IMR-90 (cell line): ENCODE data around the gene RPL4. TPM values are rescaled to one million over a fixed set of nuclear protein-coding genes. Genes with fewer than 3 reads are reported as not detected.
"Not testable (repeated sequence)": the region's sequence is repeated elsewhere in the genome, so short reads cannot be mapped to it uniquely, and the experiment has no call there.

ENCODE experiments used
- ATAC-seq: fragments of 200-7000 bp; cut with Tn5 transposase; 2 replicates; pipeline ENCODE4 v1.9.1; 2020; ENCODE audit warnings: low read depth, mild to moderate bottlenecking, moderate library complexity
- BruUV-seq: library from RNA; stranded (reverse); fragments of 400-500 nt; replicated peaks from 2 replicates; lab custom pipeline; 2021; lab: Mats Ljungman, UMichigan
- CTCF ChIA-PET: fragments of 300-600 bp; formaldehyde crosslinking; extraction: SDS; loops from one replicate; lab custom pipeline; 2021; ENCODE audit warnings: antibody characterized with exemption; lab: Yijun Ruan, JAX
- POLR2A ChIA-PET: fragments of 300-600 bp; sonication (Branson Sonifier 250); formaldehyde crosslinking; loops from one replicate; lab custom pipeline; 2022; ENCODE audit warnings: antibody characterized with exemption; ENCODE audit not compliant: unreplicated experiment; lab: Charles Lee
- DNase-seq: peaks from one replicate; pipeline ENCODE4 v3.0.0; 2013
- H2AFZ ChIP-seq: replicated peaks from 2 replicates; pipeline ENCODE3; 2013; ENCODE audit warnings: low read length, mild to moderate bottlenecking; ENCODE audit not compliant: poor library complexity
- H2AK5ac ChIP-seq: 2 replicates; pipeline ENCODE4 v1.6.1; 2013; ENCODE audit warnings: low read depth, low read length, inconsistent platforms
- H2AK9ac ChIP-seq: replicated peaks from 2 replicates; pipeline ENCODE3; 2013; ENCODE audit warnings: mild to moderate bottlenecking, low read depth, low read length, moderate library complexity; ENCODE audit not compliant: poor library complexity
- H2BK120ac ChIP-seq: 2 replicates; pipeline ENCODE4 v1.6.1; 2013; ENCODE audit warnings: low read depth, low read length, inconsistent platforms
- H2BK15ac ChIP-seq: 3 replicates; pipeline ENCODE4 v1.6.1; 2013; ENCODE audit warnings: low read depth, low read length, inconsistent platforms
- H2BK20ac ChIP-seq: 2 replicates; pipeline ENCODE4 v1.6.1; 2013; ENCODE audit warnings: low read depth, mild to moderate bottlenecking, inconsistent platforms, low read length, moderate library complexity
- H2BK5ac ChIP-seq: 2 replicates; pipeline ENCODE4 v1.6.1; 2013; ENCODE audit warnings: mild to moderate bottlenecking, low read depth, low read length, inconsistent platforms; ENCODE audit not compliant: poor library complexity, severe bottlenecking
- H3K14ac ChIP-seq: replicated peaks from 2 replicates; pipeline ENCODE4 v1.6.1; 2013; ENCODE audit warnings: low read depth, low read length, inconsistent platforms
- H3K18ac ChIP-seq: 2 replicates; pipeline ENCODE4 v1.6.1; 2013; ENCODE audit warnings: low read depth, low read length, control low read depth
- H3K23ac ChIP-seq: 2 replicates; pipeline ENCODE4 v1.6.1; 2013; ENCODE audit warnings: low read depth, low read length, inconsistent platforms
- H3K27ac ChIP-seq: 2 replicates; pipeline ENCODE4 v1.5.1; 2013; ENCODE audit warnings: mild to moderate bottlenecking, control low read depth, low read length; ENCODE audit not compliant: insufficient read depth
- H3K27me3 ChIP-seq: 2 replicates; pipeline ENCODE4 v1.6.1; 2013; ENCODE audit warnings: low read length; ENCODE audit not compliant: control insufficient read depth, insufficient read depth
- H3K36me3 ChIP-seq: 2 replicates; pipeline ENCODE4 v1.6.1; 2013; ENCODE audit warnings: low read length, mixed read lengths; ENCODE audit not compliant: control insufficient read depth, insufficient read depth
- H3K4ac ChIP-seq: 2 replicates; pipeline ENCODE4 v1.6.1; 2013; ENCODE audit warnings: low read depth, low read length, inconsistent platforms
- H3K4me1 ChIP-seq: 2 replicates; pipeline ENCODE4 v1.6.1; 2013; ENCODE audit warnings: low read length, mixed read lengths; ENCODE audit not compliant: control insufficient read depth, insufficient read depth
- H3K4me2 ChIP-seq: 2 replicates; pipeline ENCODE4 v1.6.1; 2013; ENCODE audit warnings: low read depth, mild to moderate bottlenecking, control low read depth, low read length, moderate library complexity
- H3K4me3 ChIP-seq: 2 replicates; pipeline ENCODE4 v1.5.1; 2013; ENCODE audit warnings: low read depth, mild to moderate bottlenecking, control low read depth, low read length, moderate library complexity; ENCODE audit not compliant: insufficient read depth
- H3K56ac ChIP-seq: 2 replicates; pipeline ENCODE4 v1.6.1; 2013; ENCODE audit warnings: low read length, inconsistent platforms; ENCODE audit not compliant: insufficient read depth; ENCODE audit errors: extremely low read depth
- H3K79me1 ChIP-seq, 2 experiments: 2 replicates each; pipeline ENCODE4 v1.6.1; 2013; ENCODE audit warnings: low read length in 2 of 2, inconsistent platforms in 1 of 2, low read depth in 1 of 2
- H3K9ac ChIP-seq: 2 replicates; pipeline ENCODE4 v1.6.1; 2013; ENCODE audit warnings: low read depth, low read length, control low read depth
- H3K9me1 ChIP-seq: 2 replicates; pipeline ENCODE4 v1.6.1; 2013; ENCODE audit warnings: low read length, inconsistent platforms; ENCODE audit not compliant: insufficient read depth
- H3K9me3 ChIP-seq: 2 replicates; pipeline ENCODE4 v1.6.1; 2013; ENCODE audit warnings: low read length; ENCODE audit not compliant: control insufficient read depth, insufficient read depth
- H4K20me1 ChIP-seq: 2 replicates; pipeline ENCODE4 v1.6.1; 2013; ENCODE audit warnings: low read length, inconsistent platforms; ENCODE audit not compliant: insufficient read depth
- H4K5ac ChIP-seq: 2 replicates; pipeline ENCODE4 v1.6.1; 2013; ENCODE audit warnings: mild to moderate bottlenecking, low read depth, low read length, control low read depth
- H4K8ac ChIP-seq, 2 experiments: 2 replicates each; pipeline ENCODE4 v1.6.1; 2013; ENCODE audit warnings: low read depth in 2 of 2, low read length in 2 of 2, control low read depth in 1 of 2, inconsistent platforms in 1 of 2
- H4K91ac ChIP-seq: 2 replicates; pipeline ENCODE4 v1.6.1; 2013; ENCODE audit warnings: low read depth, low read length, inconsistent platforms; ENCODE audit not compliant: insufficient read depth
- WGBS, 2 experiments: methylation state at CpG; one replicate each; pipeline versions ENCODE4 v1.1.5 to v1.1.7; 2013; ENCODE audit warnings: missing lambda C conversion rate in 2 of 2; ENCODE audit not compliant: insufficient read length in 1 of 2; ENCODE audit errors: extremely low coverage in 2 of 2; 5-methylcytosine and 5-hydroxymethylcytosine counted together
- dilution Hi-C: fragments of 300-500 bp; cut with HindIII; formaldehyde crosslinking; loops from one replicate; pipeline ENCODE4 v1.14.3; 2018; ENCODE audit warnings: low sequenced_read_pairs; ENCODE audit not compliant: unreplicated experiment
- in situ Hi-C: fragments of 300-500 bp; cut with MboI; formaldehyde crosslinking; loops from 3 replicates; pipeline ENCODE4 v1.14.3; 2019; ENCODE audit warnings: low sequenced_read_pairs, inconsistent platforms, mixed read lengths
- intact Hi-C: fragments of 100-400 bp; cut with micrococcal nuclease; formaldehyde crosslinking; loops from 2 replicates; pipeline ENCODE4 v1.10.0; 2022
- polyA plus RNA-seq, 3 experiments: library from polyadenylated mRNA; depleted of rRNA; stranded (reverse); fragments of >200 nt; gene quantifications; 2 replicates each; pipeline ENCODE4 v1.2.3, GENCODE V29; 2012; ENCODE audit warnings: low replicate concordance in 1 of 3
- total RNA-seq: library from RNA; depleted of rRNA; stranded (reverse); fragments of >200 nt; gene quantifications from 2 replicates; pipeline ENCODE4 v1.2.3, GENCODE V29; 2012

Gene RPL4
- total and polyA plus RNA-seq, 2 of the 4 experiments (the other 2 are of a cell fraction), result 4,083 to 13,244 TPM

- dilution Hi-C loops, H3K23ac ChIP-seq, CTCF ChIA-PET, H3K18ac ChIP-seq, H3K4me1 ChIP-seq, H3K56ac ChIP-seq, H3K36me3 ChIP-seq, H3K4me2 ChIP-seq, H3K27ac ChIP-seq, in situ Hi-C loops, H4K8ac ChIP-seq, H3K4ac ChIP-seq, H4K91ac ChIP-seq, H3K9ac ChIP-seq, BruUV-seq, H3K14ac ChIP-seq, POLR2A ChIA-PET, H2BK15ac ChIP-seq, DNase-seq, intact Hi-C loops, H4K20me1 ChIP-seq, H3K27me3 ChIP-seq, H2AFZ ChIP-seq, H2BK20ac ChIP-seq, H3K4me3 ChIP-seq, H3K9me1 ChIP-seq, H3K9me3 ChIP-seq, ATAC-seq, H2AK5ac ChIP-seq, H2AK9ac ChIP-seq, H2BK5ac ChIP-seq, H2BK120ac ChIP-seq, H4K5ac ChIP-seq: not testable (repeated sequence)
- WGBS, 2 experiments, result no CpG with 5 or more reads among the region's 6 CpGs
- peaks cover 15 to 26% of the 10 kb centered on the region in 2 experiments for H3K79me1 ChIP-seq
Measured at GRCh38 chr15:66465294-66465693, 39.4 kb downstream of the RPL4 start.
